CD4-positive, CD25-positive, alpha-beta regulatory T cell (primary cell): ENCODE measurements around the gene FRY. TPM values are rescaled to one million over a fixed set of nuclear protein-coding genes. Genes with fewer than 3 reads are reported as not detected.
"Not testable (repeated sequence)": the region's sequence is repeated elsewhere in the genome, so short reads cannot be mapped to it uniquely, and the experiment has no call there.

ENCODE experiments used
- ATAC-seq, 2 donors: fragments of 150-1000 bp; cut with Tn5 transposase; one replicate each; pipeline ENCODE4 v1.10.0; 2021; ENCODE audit warnings: low read depth in 2 of 2, moderate number of reproducible peaks in 2 of 2, moderate library complexity in 1 of 2
- DNase-seq, 3 donors: peaks; one replicate each; pipeline versions ENCODE4 v3.0.0 to v3.0.0-alpha.2; 2012 to 2022; ENCODE audit warnings: mixed read lengths in 1 of 3
- H3K27ac ChIP-seq: one replicate; pipeline ENCODE4 v1.7.0; 2013; ENCODE audit warnings: mild to moderate bottlenecking, low read length; ENCODE audit not compliant: insufficient read depth, poor library complexity, severe bottlenecking
- H3K27me3 ChIP-seq: one replicate; pipeline ENCODE4 v1.7.0; 2013; ENCODE audit warnings: low read length; ENCODE audit not compliant: control insufficient read depth, insufficient read depth
- H3K36me3 ChIP-seq: one replicate; pipeline ENCODE4 v1.7.0; 2013; ENCODE audit warnings: mild to moderate bottlenecking, low read length, moderate library complexity; ENCODE audit not compliant: control insufficient read depth, insufficient read depth
- H3K4me1 ChIP-seq: 2 replicates; pipeline ENCODE4 v1.7.0; 2013; ENCODE audit warnings: mild to moderate bottlenecking, low read length; ENCODE audit not compliant: insufficient read depth, control insufficient read depth, poor library complexity, severe bottlenecking
- H3K4me3 ChIP-seq: one replicate; pipeline ENCODE4 v1.7.0; 2013; ENCODE audit warnings: low read depth, mild to moderate bottlenecking, low read length, moderate library complexity
- H3K9me3 ChIP-seq, 2 experiments: 1 replicate in 1 of 2; 2 replicates in 1 of 2; pipeline ENCODE4 v1.7.0; 2013; ENCODE audit warnings: low read length in 2 of 2, mild to moderate bottlenecking in 1 of 2, moderate library complexity in 1 of 2; ENCODE audit not compliant: control insufficient read depth in 2 of 2
- H3K27ac Mint-ChIP-seq, 3 donors: one replicate each; pipeline ENCODE4 v1.8.0; 2020 to 2022; ENCODE audit warnings: mild to moderate bottlenecking in 3 of 3, mixed read lengths in 3 of 3, moderate library complexity in 2 of 3
- H3K27me3 Mint-ChIP-seq: one replicate; pipeline ENCODE4 v1.8.0; 2022; ENCODE audit warnings: mild to moderate bottlenecking, mixed read lengths
- H3K36me3 Mint-ChIP-seq: one replicate; pipeline ENCODE4 v1.8.0; 2020; ENCODE audit warnings: mixed read lengths
- H3K4me1 Mint-ChIP-seq, 4 donors: one replicate each; pipeline ENCODE4 v1.8.0; 2020 to 2022; ENCODE audit warnings: mixed read lengths in 4 of 4, mild to moderate bottlenecking in 1 of 4
- H3K4me3 Mint-ChIP-seq, 4 donors: one replicate each; pipeline ENCODE4 v1.8.0; 2020 to 2022; ENCODE audit warnings: mild to moderate bottlenecking in 4 of 4, mixed read lengths in 4 of 4, moderate library complexity in 3 of 4
- H3K9me3 Mint-ChIP-seq, 7 donors: one replicate each; pipeline ENCODE4 v1.8.0; 2020 to 2022; ENCODE audit warnings: mixed read lengths in 7 of 7, mild to moderate bottlenecking in 3 of 7, moderate library complexity in 2 of 7
- polyA plus RNA-seq, 4 donors: library from polyadenylated mRNA; unstranded; fragments of 300-500 nt; fragmentation: Illumina TruSeq; gene quantifications; one replicate each; pipeline ENCODE4 v1.2.3, GENCODE V29; 2021
- total RNA-seq: library from RNA; stranded (reverse); gene quantifications from one replicate; pipeline ENCODE4 v1.2.3, GENCODE V29; 2022

Gene FRY
- total RNA-seq (12.8 TPM), polyA plus RNA-seq (1 to 10 TPM in 3 of 4 donors, under 1 TPM in 1; 0.96 to 1.0 (median 1.0) TPM)

DNA sequence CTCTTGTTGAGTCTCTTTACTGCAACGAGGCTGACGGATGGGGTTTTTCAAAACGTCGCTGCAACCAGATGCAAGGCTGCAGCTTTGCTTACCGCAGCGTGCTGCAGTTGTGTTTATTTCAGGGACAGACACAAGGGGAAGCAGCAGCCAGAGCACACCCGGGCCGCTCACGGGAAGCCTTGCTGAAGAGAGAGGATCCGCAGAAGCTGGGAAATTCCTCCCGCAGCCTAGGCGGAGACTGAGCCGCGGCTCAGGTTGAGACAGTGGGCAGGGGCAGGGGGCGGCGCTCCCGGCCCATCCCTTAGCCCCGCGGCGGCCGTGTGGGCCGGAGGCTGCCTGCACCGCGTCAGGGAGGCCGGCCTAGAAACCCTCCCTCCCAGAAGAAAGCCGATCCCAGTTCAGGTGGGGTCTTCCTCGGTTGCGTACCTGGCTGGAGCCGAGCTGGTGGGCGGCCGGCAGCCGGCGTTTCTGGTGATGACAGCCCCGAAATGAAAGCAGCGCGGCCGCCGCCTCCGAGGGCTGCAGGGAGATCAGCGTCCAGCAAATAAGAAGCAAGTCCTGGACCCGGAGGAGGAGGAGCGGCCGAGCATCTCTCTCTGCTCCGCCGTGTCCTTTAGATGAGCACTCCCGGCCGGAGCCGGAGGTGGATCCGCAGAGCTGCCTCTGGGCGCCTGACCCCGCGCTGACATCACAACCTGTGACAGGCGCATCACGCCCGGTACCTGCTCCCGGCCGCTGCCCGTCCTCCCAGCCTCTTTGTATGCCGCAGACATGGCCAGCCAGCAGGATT is at the start of gene FRY:
Gene FRY, plus strand, starts transcription at position 750 of the 790 bp plus-strand sequence. Its CDS starts 22 bp downstream, at position 772.
- peaks cover 54% of the 10 kb centered on the region for H3K27me3 Mint-ChIP-seq
- no peak within 1 kb of the TSS for H3K27ac ChIP-seq

DNA sequence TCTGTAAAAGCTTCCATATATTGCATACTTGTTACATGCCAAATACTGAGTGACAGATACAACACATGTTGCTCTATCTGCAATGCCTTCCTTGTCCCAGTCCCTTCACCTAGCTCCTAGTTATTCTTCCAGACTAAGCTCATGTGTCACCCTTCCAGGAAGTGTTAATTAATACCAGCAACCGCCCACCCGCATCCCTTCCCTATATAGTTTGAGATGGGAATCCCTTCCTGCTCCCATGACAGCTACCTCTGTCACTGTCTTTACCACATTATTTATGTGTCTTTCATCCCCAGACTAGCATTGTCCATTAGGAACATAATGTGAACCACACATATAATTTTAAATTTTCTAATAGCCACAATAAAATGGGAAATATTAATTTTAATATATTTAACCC is 49.5 kb upstream of the FRY start:
- Mint-ChIP-seq H3K4me1 (no peaks in the 10 kb centered on the region), H3K27ac (no peak overlapping the region), H3K27me3 (peaks cover 5% of the 10 kb centered on the region), H3K9me3 (peaks cover 0 to 4% (median 0%) of the 10 kb centered on the region in 7 donors), H3K4me3 (no peak overlapping the region), H3K36me3 (no peaks in the 10 kb centered on the region)
- no peaks in the 10 kb centered on the region for H3K4me1 ChIP-seq
- no peaks in the 10 kb centered on the region for H3K27me3 ChIP-seq
- H3K9me3 ChIP-seq: no peaks in the 10 kb centered on the region
- H3K36me3 ChIP-seq: no peaks in the 10 kb centered on the region
- H3K4me3 ChIP-seq: no peak overlapping the region
- DNase-seq: no peak
- no peak for ATAC-seq
- H3K27ac ChIP-seq: no peak overlapping the region

More for the DNA sequence above, at the start of gene FRY:
- H3K27me3 ChIP-seq: peaks cover 16% of the 10 kb centered on the region
- DNase-seq (peak in 2 of 3 donors; percentile 11 to 56), ATAC-seq (peak; percentile 57 to 58)
- Mint-ChIP-seq H3K9me3 (no peaks in the 10 kb centered on the region), H3K36me3 (no peaks in the 10 kb centered on the region), H3K4me3 (peak within 1 kb of the TSS; percentile 86 to 92 (median 90)), H3K27ac (peak within 1 kb of the TSS; percentile 10 to 72 (median 31)), H3K4me1 (peaks cover 5 to 27% (median 15%) of the 10 kb centered on the region in 4 donors)
- no peaks in the 10 kb centered on the region for H3K9me3 ChIP-seq
- no peaks in the 10 kb centered on the region for H3K36me3 ChIP-seq
- no peaks in the 10 kb centered on the region for H3K4me1 ChIP-seq
- H3K4me3 ChIP-seq: peak within 1 kb of the TSS; percentile 58

DNA sequence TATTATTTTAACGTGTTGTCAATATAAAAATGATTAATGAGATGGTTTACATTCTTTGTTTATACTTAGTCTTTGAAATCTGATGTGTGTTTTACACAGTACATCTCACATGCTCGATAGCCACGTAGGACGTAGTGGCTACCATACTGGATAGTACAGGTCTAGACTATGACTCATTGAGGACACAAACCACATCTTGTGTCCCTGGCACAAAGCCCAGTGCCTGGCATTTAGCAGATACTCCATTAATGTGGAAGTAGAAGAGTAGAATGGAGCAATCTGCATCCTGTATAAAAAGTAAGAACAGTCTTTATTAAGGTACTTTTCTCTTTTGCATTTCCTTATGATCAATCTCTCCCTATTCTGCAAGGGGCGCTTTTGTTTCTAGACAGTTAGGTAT is 49.0 kb upstream of the FRY start:
- ATAC-seq (no peak), DNase-seq (no peak)
- H3K36me3 ChIP-seq: no peaks in the 10 kb centered on the region
- H3K27ac ChIP-seq: no peak overlapping the region
- H3K9me3 ChIP-seq: no peaks in the 10 kb centered on the region
- H3K27me3 ChIP-seq: no peaks in the 10 kb centered on the region
- Mint-ChIP-seq H3K4me1 (no peaks in the 10 kb centered on the region), H3K4me3 (no peak overlapping the region), H3K36me3 (no peaks in the 10 kb centered on the region), H3K27me3 (peaks cover 5% of the 10 kb centered on the region), H3K9me3 (peaks cover 0 to 4% (median 0%) of the 10 kb centered on the region in 7 donors), H3K27ac (no peak overlapping the region)
- H3K4me1 ChIP-seq: no peaks in the 10 kb centered on the region
- no peak overlapping the region for H3K4me3 ChIP-seq

DNA sequence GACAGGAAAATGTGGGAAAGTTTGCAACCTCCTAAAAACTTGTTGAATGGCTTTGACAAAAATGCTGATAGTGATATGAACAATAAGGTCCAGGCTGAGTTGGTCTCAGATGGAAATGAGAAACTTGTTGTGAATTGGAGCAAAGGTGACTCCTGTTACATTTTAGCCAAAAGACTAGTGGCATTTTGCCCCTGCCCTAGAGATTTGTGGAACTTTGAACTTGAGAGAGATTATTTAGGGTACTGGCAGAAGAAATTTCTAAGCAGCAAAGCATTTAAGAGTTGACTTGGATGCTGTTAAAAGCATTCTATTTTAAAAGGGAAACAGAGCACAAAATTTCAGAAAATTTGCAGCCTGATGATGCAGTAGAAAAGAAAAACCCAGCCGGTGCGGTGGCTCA is 47.9 kb upstream of the FRY start:
- not testable (repeated sequence) for H3K4me3 Mint-ChIP-seq, H3K4me3 ChIP-seq, H3K27ac Mint-ChIP-seq, H3K27ac ChIP-seq, H3K4me1 Mint-ChIP-seq, ATAC-seq, H3K4me1 ChIP-seq, H3K9me3 ChIP-seq, H3K9me3 Mint-ChIP-seq, H3K27me3 Mint-ChIP-seq, H3K36me3 ChIP-seq, DNase-seq, H3K27me3 ChIP-seq, H3K36me3 Mint-ChIP-seq

DNA sequence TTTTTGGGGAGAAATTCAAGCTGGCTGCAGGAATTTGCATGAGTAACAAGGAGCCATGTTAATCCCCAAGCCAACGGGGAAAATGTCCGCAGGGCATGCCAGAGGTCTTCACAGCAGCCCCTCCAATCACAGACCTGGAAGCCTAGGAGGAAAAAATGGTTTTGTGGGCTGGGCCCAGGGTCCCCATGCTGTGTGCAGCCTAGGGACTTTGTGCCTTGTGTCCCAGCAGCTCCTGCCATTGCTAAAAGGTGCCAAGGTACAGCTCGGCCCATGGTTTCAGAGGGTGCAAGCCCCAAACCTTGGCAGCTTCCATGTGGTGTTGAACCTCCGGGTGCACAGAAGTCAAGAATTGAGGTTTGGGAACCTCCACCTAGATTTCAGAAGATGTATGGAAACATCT is 47.2 kb upstream of the FRY start:
- not testable (repeated sequence) for H3K27ac Mint-ChIP-seq, H3K4me1 Mint-ChIP-seq, H3K36me3 Mint-ChIP-seq, H3K9me3 Mint-ChIP-seq, ATAC-seq, H3K9me3 ChIP-seq, H3K27ac ChIP-seq, H3K27me3 Mint-ChIP-seq, H3K36me3 ChIP-seq, H3K4me3 ChIP-seq, H3K4me1 ChIP-seq, H3K27me3 ChIP-seq, DNase-seq
- peak overlapping the region in 1 of 4 donors; percentile 63 for H3K4me3 Mint-ChIP-seq

DNA sequence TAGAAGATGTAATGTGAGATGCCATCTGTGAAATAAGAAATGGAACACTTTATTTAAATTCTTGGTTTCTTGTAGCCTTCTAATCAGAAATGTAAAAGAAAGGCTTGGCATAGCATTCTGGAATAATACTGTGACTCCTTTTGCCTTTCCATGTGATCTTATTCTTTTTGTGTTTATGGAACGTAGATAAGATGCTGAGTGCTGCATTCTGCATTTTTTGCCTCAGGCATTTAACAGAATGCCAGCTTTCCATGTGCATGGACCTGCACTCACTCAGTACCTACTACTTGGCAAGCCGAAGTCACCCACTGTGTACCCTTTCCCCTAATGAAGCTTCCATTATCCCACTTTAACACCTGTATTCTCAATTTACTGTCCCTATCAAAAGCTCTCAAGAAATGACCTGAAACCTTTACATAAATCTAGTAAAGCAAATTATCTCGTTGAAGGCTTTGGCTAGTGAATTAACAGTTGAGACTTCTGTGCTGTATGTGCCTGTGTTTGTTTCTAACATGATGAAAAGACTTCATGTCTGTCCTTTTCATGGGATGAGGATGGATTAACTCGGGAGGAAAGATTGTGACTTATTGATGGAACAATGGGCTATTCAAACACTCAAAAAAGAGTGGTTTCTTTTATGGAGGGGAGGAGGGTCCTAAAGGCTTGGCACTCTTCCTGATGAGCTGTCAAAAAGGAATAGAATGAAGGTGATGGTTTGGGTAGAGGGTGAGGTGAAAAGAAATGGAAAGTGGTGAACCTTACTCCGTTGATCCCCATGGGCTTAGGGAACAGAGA is 44.7 kb upstream of the FRY start:
- H3K4me3 Mint-ChIP-seq: no peak overlapping the region

DNA sequence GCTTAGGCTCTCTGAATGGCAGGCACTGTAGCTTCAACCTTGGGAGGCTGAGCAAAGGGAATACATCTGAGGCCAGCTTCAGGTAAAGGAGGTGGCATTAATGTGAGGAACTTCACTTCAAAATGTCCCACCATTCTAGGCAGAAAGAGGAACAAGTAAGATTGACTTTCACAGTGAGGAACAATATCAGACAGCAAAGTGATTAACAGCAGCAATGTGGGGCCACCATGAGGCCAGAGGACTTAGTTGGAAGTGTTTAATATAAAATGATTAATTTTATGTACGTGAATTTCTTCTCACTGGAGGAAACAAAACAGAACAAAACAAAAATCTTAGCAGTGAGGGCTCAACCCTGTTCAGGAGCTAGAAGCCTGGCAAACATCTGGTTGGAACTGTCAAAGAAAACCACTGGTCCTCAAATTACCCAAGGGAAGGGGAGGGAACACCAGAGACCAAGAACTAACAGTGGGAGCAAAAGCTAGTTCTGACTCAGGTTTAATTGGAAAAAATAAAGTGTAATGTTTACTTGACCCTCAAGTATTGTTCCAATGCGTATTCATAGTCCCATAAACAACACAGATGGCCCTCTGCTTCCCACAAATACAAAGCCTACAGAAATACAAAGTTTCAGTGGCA is 43.9 kb upstream of the FRY start:
- no peaks in the 10 kb centered on the region for H3K9me3 ChIP-seq
- no peak overlapping the region for H3K27ac ChIP-seq
- no peak for ATAC-seq
- H3K36me3 ChIP-seq: no peaks in the 10 kb centered on the region
- H3K27me3 ChIP-seq: no peaks in the 10 kb centered on the region
- Mint-ChIP-seq H3K4me3 (no peak overlapping the region), H3K36me3 (no peaks in the 10 kb centered on the region), H3K27ac (no peak overlapping the region), H3K9me3 (peaks cover 0 to 2% (median 0%) of the 10 kb centered on the region in 7 donors), H3K4me1 (no peaks in the 10 kb centered on the region), H3K27me3 (no peaks in the 10 kb centered on the region)
- H3K4me3 ChIP-seq: no peak overlapping the region
- H3K4me1 ChIP-seq: no peaks in the 10 kb centered on the region
- no peak for DNase-seq

More for the DNA sequence above, 44.7 kb upstream of the FRY start:
- DNase-seq: no peak
- H3K4me1 ChIP-seq: no peaks in the 10 kb centered on the region
- Mint-ChIP-seq H3K4me1 (no peaks in the 10 kb centered on the region), H3K27ac (no peak overlapping the region), H3K9me3 (peaks cover 0 to 4% (median 0%) of the 10 kb centered on the region in 7 donors), H3K36me3 (no peaks in the 10 kb centered on the region), H3K27me3 (no peaks in the 10 kb centered on the region)
- ATAC-seq: no peak
- H3K36me3 ChIP-seq: no peaks in the 10 kb centered on the region
- H3K27me3 ChIP-seq: no peaks in the 10 kb centered on the region
- H3K9me3 ChIP-seq: no peaks in the 10 kb centered on the region
- no peak overlapping the region for H3K27ac ChIP-seq
- H3K4me3 ChIP-seq: no peak overlapping the region
